HG03378 (cell line): Measurements from ENCODE around the gene PRDM11.

Source experiments
- ATAC-seq: cut with Tn5 transposase; IDR thresholded peaks from one replicate; pipeline ENCODE4 v1.9.1; 2021; ENCODE audit warnings: mild to moderate bottlenecking, moderate library complexity; ENCODE audit not compliant: unreplicated experiment

The PRDM11 gene

GRCh38 chr11:45258982-45259530 lies 112.6 kb downstream of the PRDM11 start:
- ATAC-seq: no peak

GRCh38 chr11:45259592-45259991 lies 113.2 kb downstream of the PRDM11 start:
- no peak for ATAC-seq

GRCh38 chr11:45260071-45260470 lies 113.6 kb downstream of the PRDM11 start:
- ATAC-seq: no peak

GRCh38 chr11:45262900-45263299 lies 116.5 kb downstream of the PRDM11 start:
- ATAC-seq: no peak

GRCh38 chr11:45263773-45264172 lies 117.3 kb downstream of the PRDM11 start:
- no peak for ATAC-seq

GRCh38 chr11:45264839-45265515 lies 118.5 kb downstream of the PRDM11 start:
- no peak for ATAC-seq

GRCh38 chr11:45265969-45266675 lies 119.7 kb downstream of the PRDM11 start:
- ATAC-seq: no peak

- no peak for ATAC-seq
Measured at GRCh38 chr11:45266676-45267020, 120.2 kb downstream of the PRDM11 start.

- no peak for ATAC-seq
Measured at GRCh38 chr11:45267052-45267451, 120.6 kb downstream of the PRDM11 start.

- no peak for ATAC-seq
Measured at GRCh38 chr11:45267652-45268299, 121.3 kb downstream of the PRDM11 start.

GRCh38 chr11:45269678-45270077 lies 123.2 kb downstream of the PRDM11 start:
- no peak for ATAC-seq

GRCh38 chr11:45270946-45271716 lies 124.7 kb downstream of the PRDM11 start:
- ATAC-seq: no peak

GRCh38 chr11:45272701-45273100 lies 126.3 kb downstream of the PRDM11 start:
- no peak for ATAC-seq

GRCh38 chr11:45273509-45273908 lies 127.1 kb downstream of the PRDM11 start:
- no peak for ATAC-seq

- ATAC-seq: no peak
Measured at GRCh38 chr11:45274206-45274605, 127.8 kb downstream of the PRDM11 start.

GRCh38 chr11:45275828-45276227 lies 129.4 kb downstream of the PRDM11 start:
- ATAC-seq: no peak

- ATAC-seq: no peak
Measured at GRCh38 chr11:45278714-45279113, 132.3 kb downstream of the PRDM11 start.

- ATAC-seq: no peak
Measured at GRCh38 chr11:45279645-45280044, 133.2 kb downstream of the PRDM11 start.

GRCh38 chr11:45280449-45280848 lies 134.0 kb downstream of the PRDM11 start:
- ATAC-seq: no peak

GRCh38 chr11:45282081-45282480 lies 135.6 kb downstream of the PRDM11 start:
- no peak for ATAC-seq
